ENCODE measurements around the gene DNAL4.

Gene DNAL4

DNA sequence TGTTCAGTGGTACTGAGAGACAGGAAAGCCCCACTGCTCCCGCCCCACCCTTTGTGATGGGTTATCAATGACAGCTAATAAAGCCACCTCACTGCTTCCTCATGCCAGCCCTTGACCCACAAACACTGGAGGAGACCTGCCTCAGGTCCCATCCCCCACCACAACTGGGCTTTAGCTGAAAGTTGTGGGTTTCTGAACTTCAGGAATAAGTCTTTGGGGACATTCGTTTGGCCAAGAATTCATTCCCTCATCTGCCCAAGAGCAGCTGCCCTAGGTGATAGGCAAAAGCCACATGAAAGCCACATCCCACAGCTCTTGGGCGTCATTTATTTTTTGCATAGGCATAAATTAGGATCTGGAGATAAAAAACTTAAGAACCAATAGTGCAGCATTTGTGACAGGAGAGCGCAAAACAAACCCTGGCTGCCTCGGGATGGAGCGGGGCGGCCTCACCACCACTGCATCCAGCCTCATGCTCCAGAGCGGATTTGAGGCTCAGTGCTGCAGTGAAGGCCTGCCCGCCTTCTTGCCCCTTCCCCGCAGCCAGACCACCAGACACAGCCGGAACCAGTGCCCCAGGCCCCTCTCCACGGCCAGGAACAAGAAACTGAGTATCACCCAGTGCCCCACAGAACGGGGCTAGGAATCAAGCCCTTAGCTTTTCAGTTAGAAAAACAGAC lies 59.4 kb downstream of the DNAL4 start:
- TF ChIP-seq, protein P1, sequence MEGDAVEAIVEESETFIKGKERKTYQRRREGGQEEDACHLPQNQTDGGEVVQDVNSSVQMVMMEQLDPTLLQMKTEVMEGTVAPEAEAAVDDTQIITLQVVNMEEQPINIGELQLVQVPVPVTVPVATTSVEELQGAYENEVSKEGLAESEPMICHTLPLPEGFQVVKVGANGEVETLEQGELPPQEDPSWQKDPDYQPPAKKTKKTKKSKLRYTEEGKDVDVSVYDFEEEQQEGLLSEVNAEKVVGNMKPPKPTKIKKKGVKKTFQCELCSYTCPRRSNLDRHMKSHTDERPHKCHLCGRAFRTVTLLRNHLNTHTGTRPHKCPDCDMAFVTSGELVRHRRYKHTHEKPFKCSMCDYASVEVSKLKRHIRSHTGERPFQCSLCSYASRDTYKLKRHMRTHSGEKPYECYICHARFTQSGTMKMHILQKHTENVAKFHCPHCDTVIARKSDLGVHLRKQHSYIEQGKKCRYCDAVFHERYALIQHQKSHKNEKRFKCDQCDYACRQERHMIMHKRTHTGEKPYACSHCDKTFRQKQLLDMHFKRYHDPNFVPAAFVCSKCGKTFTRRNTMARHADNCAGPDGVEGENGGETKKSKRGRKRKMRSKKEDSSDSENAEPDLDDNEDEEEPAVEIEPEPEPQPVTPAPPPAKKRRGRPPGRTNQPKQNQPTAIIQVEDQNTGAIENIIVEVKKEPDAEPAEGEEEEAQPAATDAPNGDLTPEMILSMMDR (IDR thresholded peaks at IDR 0.05; ENCODE audit: low read depth, low read length, missing control alignments): no peak
- no peak overlapping the region for H3K4me3 ChIP-seq (ENCODE audit: low read depth, low read length)
- no peak for DNase-seq (ENCODE audit: low read depth)

DNA sequence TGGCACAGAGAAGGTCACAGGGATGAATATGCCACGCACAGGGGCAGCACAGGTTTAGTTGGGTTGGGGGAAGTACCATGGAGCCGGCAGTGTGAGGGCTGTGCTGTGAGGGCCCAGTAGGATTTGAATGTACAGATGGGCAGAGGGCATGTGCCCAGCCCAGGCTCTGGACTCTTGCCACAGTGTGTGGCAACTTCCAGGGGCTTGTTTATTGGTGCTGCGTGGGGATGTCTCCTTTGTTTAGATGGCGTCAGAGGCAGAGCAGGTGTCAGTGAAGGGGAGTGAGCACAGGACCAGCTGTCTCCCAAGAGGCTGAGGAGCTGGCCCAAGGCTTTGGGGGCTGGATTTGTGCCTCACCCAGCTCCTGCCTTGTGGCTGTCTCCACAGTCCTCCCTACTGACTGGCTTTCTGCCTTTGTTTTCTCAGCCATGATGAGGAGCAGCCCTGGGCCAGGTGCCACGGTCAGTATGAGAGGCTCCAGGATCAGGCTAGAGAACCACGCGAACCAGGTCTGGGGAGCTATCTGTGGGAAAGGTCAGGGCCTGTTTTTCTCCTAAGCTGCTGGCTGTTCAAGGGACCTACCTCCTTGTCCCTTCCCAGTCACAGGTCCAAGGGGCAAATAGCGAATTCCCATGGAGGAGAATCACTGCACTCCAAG lies 60.1 kb downstream of the DNAL4 start:
- no peak overlapping the region for H3K4me3 ChIP-seq (ENCODE audit: low read depth, low read length)
- TF ChIP-seq, protein P1 (IDR thresholded peaks at IDR 0.05; ENCODE audit: low read depth, low read length, missing control alignments): no peak
- no peak for DNase-seq (ENCODE audit: low read depth)

DNA sequence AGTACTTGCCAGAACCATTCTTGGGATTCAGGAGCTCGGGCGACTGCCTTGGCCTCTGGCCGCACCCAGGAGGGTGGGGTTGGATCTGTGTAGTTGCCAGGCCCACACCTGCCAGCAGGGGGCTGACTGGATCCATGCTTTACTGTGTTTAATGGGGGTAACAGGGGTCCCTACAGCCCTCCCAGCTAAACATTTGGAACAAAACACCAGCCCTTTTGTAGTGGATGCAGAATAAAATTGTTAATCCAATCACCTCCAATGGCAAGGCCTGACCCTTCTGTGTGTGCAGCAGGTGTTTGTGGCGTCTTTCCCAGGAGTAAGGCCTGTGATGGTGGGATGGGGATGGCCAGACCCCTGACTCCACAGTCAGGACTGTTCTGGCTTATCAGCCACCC lies 60.6 kb downstream of the DNAL4 start:
- no peak for DNase-seq (ENCODE audit: low read depth)
- TF ChIP-seq, protein P1 (IDR thresholded peaks at IDR 0.05; ENCODE audit: low read depth, low read length, missing control alignments): peak; percentile 84
- no peak overlapping the region for H3K4me3 ChIP-seq (ENCODE audit: low read depth, low read length)

DNA sequence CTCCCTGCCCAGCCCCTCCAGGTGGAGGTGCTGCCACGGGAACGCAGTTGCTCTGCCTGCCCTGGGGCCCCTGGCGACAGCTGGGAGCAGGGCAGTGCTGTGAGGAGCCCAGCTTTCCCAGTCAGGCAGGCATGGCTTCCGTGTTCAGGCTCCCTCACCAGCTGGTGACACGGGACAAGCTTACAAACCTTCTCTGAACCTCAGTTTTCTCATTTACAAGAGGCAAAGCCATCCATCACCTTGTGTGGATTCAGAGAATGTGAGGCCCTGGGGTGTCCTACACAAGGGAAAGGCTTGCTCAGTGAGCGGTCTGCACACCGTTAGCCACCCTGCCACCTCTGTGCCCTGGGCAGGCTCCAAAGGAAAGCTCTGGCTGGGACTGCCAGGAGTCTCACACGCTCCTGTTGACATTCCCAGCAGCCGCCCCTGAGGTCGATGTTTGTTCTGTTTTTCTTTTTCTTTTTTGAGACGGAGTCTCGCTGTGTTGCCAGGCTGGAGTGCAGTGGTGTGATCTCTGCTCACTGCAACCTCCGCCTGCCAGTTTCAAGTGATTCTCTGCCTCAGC lies 61.6 kb downstream of the DNAL4 start:
- TF ChIP-seq, protein P1 (IDR thresholded peaks at IDR 0.05; ENCODE audit: low read depth, low read length, missing control alignments): no peak
- H3K4me3 ChIP-seq (ENCODE audit: low read depth, low read length): no peak overlapping the region
- no peak for DNase-seq (ENCODE audit: low read depth)

DNA sequence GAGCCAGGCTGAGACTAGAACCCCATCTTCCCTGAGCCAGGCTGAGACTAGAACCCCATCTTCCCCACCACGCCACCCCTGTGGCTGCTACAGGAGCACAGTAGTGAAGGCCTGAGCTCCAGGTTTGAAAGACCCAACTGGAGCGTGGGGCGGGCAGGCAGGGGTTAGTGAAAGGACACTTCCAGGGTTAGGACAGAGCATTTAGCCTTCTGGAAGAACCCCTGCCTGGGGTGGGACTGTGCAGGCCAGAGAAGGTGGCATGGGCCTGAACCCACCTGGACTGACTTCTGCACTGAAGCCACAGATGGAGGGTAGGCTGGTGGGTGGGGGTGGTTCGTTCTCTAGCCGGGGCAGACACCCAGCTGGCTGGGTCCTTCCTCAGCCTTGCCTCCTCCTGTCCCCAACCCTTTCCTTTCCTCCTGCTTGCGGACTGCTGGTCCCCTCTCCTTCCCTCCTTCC lies 62.2 kb downstream of the DNAL4 start:
- TF ChIP-seq, protein P1 (IDR thresholded peaks at IDR 0.05; ENCODE audit: low read depth, low read length, missing control alignments): no peak
- no peak overlapping the region for H3K4me3 ChIP-seq (ENCODE audit: low read depth, low read length)
- DNase-seq (ENCODE audit: low read depth): no peak

DNA sequence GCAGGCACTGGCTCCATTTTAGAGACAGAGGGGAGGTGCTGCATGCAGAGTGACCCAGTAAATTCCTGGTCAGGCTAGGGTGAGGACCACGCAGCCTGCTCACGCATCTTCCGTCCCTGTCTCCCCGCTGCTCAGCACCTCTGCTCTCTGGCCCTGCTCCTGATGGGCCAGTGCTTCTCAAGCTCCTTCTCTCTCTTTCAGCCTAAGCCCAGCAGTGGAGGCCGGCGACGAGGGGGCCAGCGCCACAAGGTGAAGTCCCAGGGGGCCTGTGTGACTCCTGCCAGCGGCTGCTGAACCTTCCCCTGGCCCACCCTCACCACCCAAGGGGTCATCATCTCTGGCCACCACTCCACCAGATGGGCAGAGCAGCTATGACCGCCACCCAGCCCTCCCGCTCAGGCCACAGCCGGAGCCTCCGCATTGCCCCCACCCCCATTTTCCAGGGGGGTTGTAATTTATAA lies 63.5 kb downstream of the DNAL4 start:
- DNase-seq (ENCODE audit: low read depth): no peak
- no peak overlapping the region for H3K4me3 ChIP-seq (ENCODE audit: low read depth, low read length)
- TF ChIP-seq, protein P1 (IDR thresholded peaks at IDR 0.05; ENCODE audit: low read depth, low read length, missing control alignments): no peak

Data from GM12864 (cell line).